HG02571 (cell line): ENCODE measurements around the gene PKNOX1.
"Not testable (repeated sequence)": the region's sequence is repeated elsewhere in the genome, so short reads cannot be mapped to it uniquely, and the experiment has no call there.

Experiments used
- ATAC-seq: cut with Tn5 transposase; IDR thresholded peaks from one replicate; pipeline ENCODE4 v1.9.1; 2021; ENCODE audit warnings: mild to moderate bottlenecking, moderate library complexity; ENCODE audit not compliant: unreplicated experiment

PKNOX1 gene

DNA sequence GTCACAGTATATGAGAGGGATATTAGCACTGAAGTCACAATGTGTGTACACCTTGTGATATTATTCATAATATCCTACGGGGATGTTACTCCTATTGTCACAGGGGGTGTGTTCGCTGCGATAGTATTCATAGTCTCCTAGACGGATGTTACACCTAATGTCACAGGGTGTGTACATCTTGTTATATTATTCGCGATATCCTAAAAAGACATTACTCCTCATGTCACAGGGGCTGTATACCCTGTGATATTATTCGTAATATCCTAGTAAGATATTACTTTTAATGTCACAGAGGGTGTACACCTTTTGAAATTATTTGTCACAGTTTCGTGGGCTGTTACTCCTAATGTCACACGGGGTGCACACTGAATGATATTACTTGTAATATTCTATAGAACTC is 23.2 kb upstream of the PKNOX1 start:
- ATAC-seq, result not testable (repeated sequence)

DNA sequence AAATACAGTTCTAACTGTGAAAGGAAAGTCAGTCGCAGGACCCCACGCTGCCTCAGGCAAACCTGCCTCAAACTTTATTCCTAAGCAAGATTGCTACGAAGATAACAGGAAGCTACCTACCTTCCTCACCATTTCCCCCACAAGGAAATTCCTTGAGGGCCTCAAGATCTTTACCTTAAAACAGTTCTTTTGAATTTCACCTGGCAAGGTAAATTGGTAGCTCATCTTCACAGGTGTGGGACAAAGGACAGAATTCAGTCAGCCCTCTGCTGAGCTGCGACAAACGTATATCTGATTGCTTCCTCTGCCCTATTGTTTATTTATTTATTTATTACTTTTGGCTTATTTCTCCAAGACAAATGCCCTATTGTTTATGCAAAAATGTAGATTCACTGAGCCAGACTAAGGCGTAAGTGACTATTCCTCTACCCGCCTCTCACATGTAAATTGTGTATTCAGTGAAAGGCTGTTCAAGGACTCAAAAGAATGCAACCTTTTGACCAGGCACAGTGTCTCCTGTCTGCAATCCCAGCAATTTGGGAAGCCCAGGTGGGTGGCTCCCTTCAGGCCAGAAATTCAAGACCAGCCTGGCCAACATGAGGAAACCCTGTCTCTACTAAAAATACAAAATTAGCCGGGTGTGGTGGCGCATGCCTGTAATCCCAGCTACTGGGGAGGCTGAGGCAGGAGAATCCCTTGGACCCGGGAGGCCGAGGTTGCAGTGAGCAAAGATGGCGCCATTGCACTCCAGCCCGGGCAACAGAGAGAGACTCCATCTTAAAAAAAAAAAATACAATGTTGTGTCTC is 17.3 kb upstream of the PKNOX1 start:
- no peak for ATAC-seq

DNA sequence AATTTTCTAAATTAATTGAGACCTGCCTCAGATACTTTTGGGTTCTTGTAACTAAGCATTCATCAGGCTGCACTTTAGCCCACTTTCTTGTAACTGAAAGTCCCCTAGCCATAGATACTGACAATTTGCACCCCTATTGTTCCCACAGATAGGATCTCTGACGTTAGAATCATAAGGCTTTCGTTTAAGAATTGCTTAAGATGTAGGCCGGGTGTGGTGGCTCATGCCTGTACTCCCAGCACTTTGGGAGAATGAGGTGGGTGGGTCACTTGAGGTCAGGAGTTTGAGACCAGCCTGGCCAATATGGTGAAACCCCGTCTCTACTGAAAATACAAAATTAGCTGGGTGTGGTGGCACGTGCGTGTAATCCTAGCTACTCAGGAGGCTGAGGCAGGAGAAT is 16.2 kb upstream of the PKNOX1 start:
- ATAC-seq, result not testable (repeated sequence)

DNA sequence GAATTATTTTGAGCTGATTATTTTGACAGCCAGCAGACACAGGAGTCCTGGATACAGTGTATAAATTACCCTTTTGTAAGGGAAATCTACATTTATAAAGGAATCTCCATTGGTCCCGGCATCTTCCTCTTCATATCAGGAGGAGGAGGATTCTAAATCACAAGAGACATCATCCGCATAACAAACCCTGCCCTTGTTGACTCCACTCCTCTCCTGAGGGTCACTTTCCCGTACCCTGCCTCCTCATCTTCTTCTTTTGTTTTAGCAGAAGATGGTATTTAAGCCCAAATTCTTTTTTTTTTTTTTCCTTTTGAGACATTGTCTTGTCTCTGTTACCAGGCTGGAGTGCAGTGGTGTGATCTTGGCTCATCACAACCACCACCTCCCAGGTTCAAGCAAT is 14.6 kb upstream of the PKNOX1 start:
- ATAC-seq, result no peak

DNA sequence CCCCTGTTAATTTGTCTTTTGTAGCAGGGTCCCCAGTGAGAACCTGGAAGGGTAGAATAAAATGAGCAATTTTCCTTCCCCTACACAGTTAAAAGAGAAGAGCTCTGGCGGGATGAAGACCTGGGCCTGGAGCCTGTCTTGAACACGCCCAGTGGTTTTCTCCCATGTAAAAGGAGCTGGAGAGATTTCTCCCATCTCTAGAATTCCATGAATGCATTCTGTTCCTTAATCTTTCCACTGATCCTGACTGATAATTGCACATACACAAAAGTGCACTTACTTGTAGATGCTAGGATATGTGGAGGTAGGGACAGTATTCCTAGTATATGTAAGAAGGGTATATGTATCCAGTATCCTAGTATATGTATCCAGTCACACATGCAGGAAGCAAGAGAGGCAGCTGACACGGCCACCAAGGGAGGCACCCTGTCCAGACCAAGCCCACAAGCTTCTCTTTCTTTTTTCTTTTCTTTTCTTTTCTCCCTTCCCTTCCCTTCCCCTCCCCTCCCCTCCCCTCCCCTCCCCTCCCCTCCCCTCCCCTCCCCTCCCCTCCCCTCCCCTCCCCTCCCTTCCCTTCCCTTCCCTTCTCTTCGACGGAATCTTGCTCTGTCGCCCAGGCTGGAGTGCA is 11.9 kb upstream of the PKNOX1 start:
- ATAC-seq, result no peak

DNA sequence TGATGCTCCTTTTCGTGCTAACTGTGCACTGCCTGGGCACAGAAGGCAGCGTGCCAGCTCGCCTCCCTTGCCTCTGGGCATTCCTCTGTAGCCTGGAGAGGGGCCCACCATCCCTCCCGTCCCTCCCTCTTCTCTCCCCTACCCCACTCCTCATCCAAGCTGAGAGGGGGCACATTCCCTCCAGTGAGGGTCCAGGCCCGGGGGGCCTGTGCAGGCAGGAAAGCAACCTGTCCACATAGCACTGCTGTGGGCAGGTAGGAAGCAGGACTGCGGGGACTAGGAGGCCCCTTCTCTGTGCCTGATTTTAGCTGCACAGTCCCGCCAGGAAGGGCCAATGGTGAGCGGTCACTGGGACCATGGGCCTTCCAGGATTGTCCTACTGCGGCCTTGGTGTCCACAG is 10.3 kb upstream of the PKNOX1 start:
- ATAC-seq, result no peak

DNA sequence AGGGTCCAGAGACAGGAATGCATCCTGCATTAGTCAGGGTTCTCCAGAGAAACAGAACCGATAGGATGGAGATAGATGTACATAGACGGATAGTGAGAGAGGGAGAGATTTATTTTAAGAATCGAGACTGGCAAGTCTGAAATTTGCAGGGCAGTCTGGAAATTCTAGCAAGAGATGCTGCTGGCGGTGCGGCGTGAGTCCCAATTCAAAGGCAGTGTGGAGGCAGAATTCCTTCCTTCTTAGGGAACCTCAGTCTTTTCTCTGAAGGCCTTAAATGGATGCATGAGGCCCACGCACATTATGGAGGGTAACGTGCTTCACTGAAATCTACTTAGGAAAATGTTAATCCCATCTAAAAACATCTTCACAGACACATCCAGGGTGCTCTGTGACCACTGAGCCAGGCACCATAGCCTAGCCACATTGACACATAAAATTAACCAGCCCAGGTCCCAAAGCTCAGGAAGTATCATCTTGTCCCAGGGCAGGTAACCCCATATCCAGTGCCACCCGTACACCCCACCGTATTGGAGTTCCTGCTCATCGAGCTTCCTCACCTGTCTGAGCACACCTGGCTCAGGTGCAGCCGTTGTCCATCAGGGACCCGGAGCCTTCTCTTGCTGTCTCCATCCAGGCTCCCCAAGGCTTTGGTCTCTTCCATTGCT is 9.7 kb upstream of the PKNOX1 start:
- ATAC-seq, result no peak

DNA sequence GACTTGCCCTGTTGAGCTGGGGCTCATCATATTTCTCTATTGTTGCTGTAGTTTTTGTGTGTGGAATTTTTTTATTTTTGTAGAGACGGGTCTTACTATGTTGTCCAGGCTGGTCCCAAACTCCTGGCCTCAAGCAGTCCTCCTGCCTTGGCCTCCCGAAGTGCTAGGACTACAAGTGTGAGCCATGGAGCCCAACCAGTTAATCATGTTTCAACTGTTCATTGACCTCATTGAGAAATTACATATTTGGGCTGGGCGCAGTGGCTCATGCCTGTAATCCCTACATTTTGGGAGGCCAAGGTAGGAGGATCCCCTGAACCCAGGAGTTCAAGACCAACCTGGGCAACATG is 9.2 kb upstream of the PKNOX1 start:
- ATAC-seq, result no peak

DNA sequence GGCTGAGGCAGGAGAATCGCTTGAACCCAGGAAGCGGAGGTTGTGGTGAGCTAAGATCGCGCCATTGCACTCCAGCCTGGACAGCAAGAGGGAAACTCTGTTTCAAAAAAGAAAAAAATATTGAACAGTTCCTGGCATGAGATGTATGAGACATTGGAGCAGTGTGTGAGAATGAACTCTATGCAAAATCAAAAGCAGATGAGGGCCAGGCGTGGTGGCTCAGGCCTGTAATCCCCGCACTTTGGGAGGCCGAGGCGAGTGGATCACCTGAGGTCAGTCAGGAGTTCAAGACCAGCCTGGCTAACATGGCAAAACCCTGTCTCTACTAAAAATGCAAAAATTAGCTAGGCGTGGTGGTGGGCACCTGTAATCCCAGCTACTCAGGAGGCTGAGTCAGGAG is 6.7 kb upstream of the PKNOX1 start:
- ATAC-seq, result not testable (repeated sequence)

DNA sequence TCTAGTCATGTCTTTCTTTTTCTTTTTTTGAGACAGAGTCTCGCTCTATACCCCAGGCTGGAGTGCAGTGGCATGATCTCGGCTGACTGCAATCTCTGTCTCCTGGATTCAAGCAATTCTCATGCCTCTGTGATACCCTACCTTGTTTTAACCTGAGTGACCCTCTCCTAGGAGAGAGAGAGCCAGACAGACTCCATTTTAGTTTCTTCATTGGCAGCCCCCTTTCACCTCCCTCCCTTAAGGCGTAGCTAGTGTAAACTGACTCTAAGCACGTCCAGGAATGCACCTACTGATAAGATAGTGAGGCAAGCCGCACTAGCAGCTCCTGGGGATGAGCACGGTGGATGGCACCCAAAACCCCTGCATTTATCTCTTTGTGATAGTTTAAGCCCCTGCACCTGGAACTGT is 5.2 kb upstream of the PKNOX1 start:
- ATAC-seq, result no peak

DNA sequence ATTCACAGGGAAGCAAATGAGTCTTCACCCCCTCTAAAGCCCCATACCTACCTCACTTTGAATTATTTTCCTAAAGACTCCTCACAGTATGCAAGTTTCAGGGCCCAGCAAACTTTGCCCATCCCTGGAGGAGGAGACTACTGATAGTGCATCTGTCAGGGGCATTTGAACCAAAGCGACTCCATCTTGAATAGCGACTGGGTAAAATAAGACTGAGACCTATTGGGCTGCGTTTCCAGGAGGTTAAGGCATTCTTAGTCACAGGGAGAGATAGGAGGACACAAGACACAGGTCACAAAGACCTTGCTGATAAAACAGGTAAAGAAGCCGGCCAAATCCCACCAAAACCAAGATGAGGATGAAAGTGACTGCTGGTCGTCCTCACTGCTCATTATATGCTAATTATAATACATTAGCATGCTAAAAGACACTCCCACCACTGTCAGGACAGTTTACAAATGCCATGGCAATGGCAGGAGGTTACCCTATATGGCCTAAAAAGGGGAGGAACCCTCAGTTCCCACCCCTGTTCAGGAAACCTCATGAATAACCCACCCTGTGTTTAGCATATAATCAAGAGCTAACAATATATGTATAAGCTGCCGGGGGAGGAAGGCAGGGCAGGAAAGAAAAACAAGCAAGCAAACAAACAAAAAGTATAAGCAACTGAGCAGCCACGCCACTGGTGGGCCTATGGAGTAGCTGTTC is 3.3 kb upstream of the PKNOX1 start:
- no peak for ATAC-seq

DNA sequence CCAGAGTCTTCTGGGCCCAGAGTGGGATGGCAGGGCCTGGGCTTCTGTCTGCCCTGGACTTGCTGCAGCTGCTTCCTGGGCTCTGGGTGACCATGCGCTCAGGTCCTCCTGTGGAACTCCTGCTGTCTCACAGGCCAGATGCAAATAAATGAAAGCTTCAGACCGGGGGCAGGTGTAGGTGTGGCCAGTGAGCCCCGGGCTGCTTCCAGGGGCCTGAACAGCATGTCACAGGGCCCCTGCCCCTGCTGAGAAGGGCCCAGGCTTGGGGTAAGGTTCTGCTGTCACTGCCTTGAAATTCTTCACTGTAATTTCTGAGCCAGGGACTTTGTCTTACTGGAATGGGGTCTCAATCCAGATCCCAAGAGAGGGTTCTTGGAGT is 2.5 kb upstream of the PKNOX1 start:
- no peak for ATAC-seq

DNA sequence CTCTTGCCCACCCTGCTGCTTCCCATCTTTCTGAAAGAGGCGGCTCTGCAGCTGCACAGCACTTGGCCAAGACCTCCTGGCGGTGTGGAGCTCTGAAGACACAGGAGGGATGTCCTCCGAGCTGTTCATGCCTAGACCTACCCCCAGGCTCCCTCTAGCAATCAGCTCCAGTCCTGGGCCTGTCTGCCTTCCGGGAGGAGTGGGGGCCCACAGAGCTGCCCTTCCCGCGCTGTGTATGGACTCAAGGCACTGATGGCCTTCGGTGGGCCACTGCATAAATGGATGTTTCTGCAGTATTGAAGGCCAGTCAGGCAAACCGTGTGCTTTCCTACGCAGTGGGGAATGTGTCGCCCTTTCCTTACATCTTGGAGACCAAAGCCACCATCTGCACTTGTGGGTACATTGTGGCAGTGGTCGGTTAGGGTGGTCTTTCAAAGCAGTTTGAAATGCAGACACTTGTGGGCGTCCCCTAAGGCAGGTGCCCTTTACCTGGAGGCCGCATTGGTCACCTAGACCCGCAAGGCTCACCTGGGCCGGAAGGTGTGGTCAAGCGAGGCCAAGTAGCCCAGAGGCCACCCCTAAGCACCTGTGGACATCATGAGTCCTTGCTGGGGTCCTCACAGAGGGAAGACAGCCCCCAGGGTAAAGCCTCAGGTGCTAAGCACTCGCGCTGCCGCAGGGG is 912 bp upstream of the PKNOX1 start:
- ATAC-seq, result no peak

DNA sequence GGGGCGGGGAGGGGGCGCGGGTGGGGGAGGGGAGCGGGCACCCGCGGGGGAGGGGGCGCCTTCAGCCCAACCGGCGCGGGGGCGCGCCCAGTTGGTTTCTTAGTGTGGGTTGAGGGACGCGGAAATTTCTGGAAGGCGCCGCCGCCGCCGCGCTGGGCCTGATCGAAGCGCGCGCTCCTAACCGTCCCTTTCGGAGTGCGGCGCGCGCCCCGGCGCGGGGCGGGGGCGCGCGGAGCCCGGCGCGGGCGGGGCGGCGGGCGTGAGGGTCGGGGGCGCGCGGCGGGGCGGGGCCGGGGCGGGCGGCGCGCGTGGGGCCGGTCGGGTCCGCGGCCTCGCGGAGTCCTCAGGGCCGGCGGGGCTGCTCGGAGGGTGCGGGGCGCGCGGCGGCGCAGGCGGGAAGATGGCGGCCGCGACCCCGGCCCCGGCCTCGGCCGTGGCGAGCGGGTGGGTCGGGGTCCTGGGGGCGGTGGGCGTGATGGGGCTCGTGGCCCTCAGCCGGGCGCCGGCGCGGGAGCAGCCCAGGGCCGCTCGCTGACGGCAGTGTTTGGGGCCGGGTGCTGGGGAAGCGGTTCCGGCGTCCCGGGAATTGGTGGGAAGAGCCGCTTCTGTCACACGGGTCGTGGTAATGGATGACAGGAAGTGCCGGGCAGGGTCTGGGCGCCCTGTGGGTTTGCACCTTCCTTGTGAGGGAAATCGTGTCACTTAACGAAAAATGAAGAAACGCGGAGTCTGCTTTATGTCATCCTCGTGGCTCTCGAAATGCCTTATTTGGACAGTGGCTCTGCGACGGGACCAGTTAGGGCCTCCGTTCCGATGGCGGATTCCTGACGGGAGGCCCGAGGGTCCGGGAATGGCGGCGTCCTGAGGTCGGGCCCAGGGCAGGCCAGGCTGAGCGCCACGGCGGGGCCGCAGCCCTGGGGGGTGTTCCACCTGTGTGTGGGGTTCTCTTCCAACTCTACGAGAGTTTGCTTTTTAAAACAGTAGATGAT is 764 bp downstream of the PKNOX1 start:
- peak; percentile 26 for ATAC-seq

DNA sequence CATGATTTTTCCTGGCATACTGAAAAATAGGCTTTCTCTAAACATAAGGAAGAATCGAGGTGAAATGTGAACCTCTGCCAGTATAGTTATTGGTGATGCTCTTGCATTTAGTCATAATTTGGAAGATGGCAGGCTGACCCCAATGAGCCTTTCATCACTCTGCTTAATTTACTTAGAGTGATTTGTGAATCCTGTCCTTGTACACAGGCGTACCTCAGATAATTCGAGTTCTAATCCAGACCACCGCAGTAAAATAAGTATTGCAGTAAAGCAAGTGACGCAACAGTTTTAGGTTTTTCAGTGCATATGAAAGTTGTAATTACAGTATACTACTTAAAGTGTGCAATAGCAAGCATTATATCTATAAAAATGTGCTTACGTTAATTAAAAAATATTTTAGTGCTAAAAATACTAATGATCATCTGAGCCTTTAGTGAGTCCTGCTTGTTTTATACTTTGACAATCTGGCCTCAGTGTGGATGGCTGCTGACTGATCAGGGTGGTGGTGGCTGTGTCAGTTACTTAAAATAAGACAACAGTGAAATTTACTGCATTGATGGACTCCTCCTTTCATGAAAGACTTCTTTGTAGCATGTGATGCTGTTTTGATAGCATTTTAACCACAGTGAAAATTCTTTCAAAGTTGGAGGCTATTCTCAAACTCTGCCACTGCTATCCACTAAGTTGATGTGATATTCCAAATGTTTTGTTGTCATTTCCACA is 1.7 kb downstream of the PKNOX1 start:
- no peak for ATAC-seq

DNA sequence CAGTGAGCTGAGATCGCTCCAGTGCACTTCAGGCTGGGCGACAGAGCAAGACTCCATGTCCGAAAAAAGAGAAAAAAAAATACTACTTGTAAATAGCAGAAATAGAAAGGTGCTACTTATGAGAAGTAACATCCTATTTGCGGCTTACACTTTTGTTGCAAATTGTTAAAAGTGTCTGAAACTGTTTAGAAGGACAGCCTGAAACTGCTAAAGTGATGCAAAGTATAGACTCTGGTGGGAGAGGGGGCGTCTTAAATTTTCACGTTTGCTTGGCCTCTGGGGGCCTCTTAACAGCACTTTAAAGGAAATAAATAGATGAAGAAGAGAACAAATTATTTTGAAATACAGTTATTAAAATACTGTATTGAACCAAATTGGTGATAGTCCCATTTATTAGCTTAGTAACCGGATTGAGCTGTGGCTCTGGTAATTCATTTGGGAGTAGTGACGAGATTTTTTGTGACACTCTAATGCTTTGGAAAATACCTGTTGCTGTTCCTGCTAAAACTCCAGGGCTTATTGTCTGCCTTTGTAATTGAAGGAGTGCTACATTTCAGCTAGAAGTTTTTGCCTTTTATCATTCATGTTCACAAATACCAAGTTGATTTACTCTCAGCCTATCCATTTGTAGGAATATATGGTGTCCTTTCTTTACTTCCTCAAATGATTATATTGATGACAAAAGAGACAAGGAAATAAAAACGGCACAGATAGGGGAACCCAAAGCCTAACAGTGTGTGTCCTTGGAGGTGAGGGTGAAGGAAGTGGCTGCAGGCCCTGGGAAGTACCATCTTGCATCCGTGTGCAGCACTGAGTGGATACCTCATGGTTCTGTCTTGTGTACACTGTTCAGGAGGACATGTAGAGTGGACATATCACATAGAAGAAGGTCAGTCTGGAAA is 6.2 kb downstream of the PKNOX1 start:
- ATAC-seq, result no peak

DNA sequence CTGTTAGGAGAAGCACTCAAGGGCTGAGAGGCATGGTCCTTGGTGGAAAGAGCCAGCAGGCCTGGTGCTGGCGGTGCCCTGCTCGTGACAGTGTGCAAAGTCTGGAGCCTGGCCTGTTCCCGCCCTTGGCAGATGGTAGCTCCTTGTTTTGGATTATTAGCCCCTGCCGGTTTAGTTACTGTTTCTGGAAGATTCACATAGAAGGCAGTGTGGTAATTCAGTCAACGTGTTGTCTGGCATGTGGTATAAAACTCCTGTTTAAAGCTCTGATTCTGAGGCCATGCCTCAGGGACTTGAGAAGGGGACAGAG is 6.8 kb downstream of the PKNOX1 start:
- ATAC-seq, result no peak

DNA sequence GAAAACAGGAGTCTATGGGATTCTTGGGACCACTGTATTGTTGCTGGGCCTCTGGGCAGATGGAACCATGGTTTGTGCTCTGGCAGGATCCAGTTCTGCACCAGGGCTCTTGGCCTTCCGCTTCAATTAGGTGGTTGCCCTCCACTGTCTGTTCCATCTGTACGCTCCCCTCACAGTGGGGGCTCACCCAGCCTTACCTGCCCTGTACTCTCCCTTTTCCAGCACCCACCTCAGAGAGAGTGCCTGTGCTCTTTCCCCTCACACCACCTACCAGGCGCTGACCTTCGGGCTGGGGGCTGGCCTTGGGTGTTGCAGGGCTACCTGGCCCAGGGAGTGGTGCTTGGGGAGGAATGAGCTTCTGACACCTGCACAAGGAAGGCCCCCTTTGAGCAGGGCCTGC is 7.5 kb downstream of the PKNOX1 start:
- no peak for ATAC-seq
